Measurements from ENCODE around the gene DUS4L.

Gene DUS4L

DNA sequence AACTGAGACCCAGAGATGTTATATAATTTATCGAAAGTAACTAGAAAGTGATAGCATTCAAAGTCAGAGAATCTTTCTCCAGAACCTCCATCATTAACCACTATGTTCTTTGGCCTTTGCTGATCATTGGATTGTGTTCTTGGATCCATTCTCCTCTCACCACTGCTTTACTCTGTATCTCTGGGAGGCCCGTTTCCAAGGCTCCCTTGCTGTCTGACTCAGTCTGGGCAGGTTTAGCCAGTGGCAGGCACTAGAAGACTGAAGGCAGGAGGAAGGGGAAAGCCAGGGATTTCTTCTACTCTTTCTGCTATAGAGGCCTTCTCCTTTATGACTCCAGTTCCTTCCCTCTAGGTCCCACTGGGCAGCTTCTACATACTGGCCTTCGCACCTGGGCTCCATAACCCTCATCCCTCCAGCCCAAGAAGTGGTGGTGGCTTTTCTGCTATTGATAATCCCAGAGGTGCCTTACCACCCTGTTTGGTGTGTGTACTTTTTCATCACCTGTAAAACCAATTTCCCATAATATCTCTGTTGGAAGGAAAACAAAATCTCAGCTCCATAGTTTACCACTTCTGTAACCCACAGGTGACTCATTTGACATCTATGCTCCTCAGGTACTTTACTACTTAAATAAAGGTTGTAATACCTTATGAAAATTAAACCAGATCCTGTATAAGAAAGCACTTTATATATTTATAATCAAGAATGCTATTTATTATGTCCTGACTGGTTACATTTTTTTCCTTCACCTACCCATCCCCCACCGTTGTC, 52.3 kb downstream of the DUS4L start:
- no peak for DNase-seq

DNA sequence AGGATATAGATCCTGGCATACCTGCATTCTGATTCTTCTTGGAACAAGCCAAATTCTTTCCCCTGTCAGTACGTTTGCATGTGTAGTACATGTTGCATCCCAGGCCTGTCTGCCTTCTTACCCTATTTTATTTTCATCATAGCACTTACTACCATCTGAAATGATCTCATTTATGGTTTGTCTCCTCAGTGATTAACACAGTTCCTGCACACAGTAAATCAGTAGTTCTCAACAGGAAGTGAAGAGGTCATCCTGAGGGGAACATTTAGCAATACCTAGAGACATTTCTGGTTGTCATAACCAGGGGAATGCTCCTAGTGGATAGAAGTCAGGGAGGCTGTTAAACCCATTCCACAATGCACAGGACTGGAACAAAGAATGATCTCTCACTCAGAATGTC, 58.7 kb downstream of the DUS4L start:
- DNase-seq = no peak

DNA sequence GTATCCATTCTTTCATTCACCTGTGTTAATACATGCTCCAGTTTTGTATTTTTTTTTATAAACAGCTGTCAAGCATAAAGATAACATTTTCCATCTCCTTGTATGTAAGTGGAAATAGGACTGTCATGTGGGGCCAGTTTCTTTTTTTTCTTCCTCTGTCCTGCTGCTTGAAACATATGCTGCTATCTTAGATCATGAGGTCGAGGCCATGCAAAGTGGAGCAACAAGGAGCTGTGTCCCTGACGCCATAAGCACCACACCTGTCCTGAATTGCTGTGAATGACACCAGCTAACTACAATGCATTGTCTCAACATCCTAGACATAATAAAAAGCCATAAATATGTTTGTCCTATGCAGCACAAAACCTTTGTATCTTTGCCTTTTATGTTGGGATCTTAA, 59.1 kb downstream of the DUS4L start:
- DNase-seq = no peak

DNA sequence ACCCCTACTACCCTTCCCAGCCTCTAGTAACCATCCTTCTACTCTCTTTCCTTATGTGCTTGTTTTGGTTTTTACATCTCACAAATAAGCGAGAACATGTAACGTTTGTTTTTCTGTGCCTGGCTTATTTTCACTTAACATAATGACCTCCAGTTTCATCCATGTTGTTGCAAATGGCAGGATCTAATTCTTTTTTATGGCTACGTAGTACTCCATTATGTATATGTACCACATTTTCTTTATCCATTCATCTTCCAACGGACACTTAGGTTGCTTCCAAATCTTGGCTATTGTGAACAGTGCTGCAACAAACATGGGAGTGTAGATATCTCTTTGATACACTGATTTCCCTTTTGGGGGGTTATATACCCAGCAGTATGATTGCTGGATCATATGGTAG, 63.2 kb downstream of the DUS4L start:
- no peak for DNase-seq
